ENCODE data around the gene ZGLP1. TPM values are rescaled to one million over a fixed set of nuclear protein-coding genes. Genes with fewer than 3 reads are reported as not detected.

ZGLP1 gene
- total RNA-seq, 2 donors from 2014 or later: 2.5 to 7.3 TPM

GRCh38 chr19:10318807-10319682 is 9.4 kb upstream of the ZGLP1 start:
- Mint-ChIP-seq H3K36me3 (peaks cover 23% of the 10 kb centered on the region), H3K27me3 (no peaks in the 10 kb centered on the region), H3K9me3 (no peaks in the 10 kb centered on the region), H3K4me1 (ENCODE audit: low read depth in 2 of 2) (peaks cover 15 to 20% of the 10 kb centered on the region in 2 donors), H3K4me3 (no peak overlapping the region), H3K27ac (no peak overlapping the region)
- DNase-seq (ENCODE audit: low spot score): no peak
- no peak for ATAC-seq

GRCh38 chr19:10317857-10318462 is 8.3 kb upstream of the ZGLP1 start:
- ATAC-seq (no peak), DNase-seq (ENCODE audit: low spot score) (no peak)
- no peaks in the 10 kb centered on the region for H3K27me3 Mint-ChIP-seq
- H3K27ac Mint-ChIP-seq: no peak overlapping the region
- peaks cover 15 to 20% of the 10 kb centered on the region in 2 donors for H3K4me1 Mint-ChIP-seq (ENCODE audit: low read depth in 2 of 2)
- H3K36me3 Mint-ChIP-seq: peaks cover 23% of the 10 kb centered on the region
- H3K4me3 Mint-ChIP-seq: no peak overlapping the region
- no peaks in the 10 kb centered on the region for H3K9me3 Mint-ChIP-seq

- DNase-seq (ENCODE audit: low spot score) (no peak), ATAC-seq (no peak)
- Mint-ChIP-seq H3K4me3 (no peak overlapping the region), H3K36me3 (peaks cover 23% of the 10 kb centered on the region), H3K27me3 (no peaks in the 10 kb centered on the region), H3K4me1 (ENCODE audit: low read depth in 2 of 2) (peaks cover 15 to 20% of the 10 kb centered on the region in 2 donors), H3K27ac (no peak overlapping the region), H3K9me3 (no peaks in the 10 kb centered on the region)
These were observed 7.6 kb upstream of the ZGLP1 start for GRCh38 chr19:10317045-10317856.

GRCh38 chr19:10316229-10317044 is 6.8 kb upstream of the ZGLP1 start:
- Mint-ChIP-seq H3K4me3 (peak overlapping the region; percentile 95), H3K27me3 (no peaks in the 10 kb centered on the region), H3K36me3 (peaks cover 17% of the 10 kb centered on the region), H3K9me3 (no peaks in the 10 kb centered on the region), H3K27ac (peak overlapping the region; percentile 46 to 76), H3K4me1 (ENCODE audit: low read depth in 2 of 2) (peaks cover 13 to 20% of the 10 kb centered on the region in 2 donors)
- no peak for DNase-seq (ENCODE audit: low spot score)
- peak in 1 of 2 donors; percentile 12 for ATAC-seq

- H3K4me1 Mint-ChIP-seq (ENCODE audit: low read depth in 2 of 2): peaks cover 13 to 20% of the 10 kb centered on the region in 2 donors
- no peaks in the 10 kb centered on the region for H3K27me3 Mint-ChIP-seq
- H3K9me3 Mint-ChIP-seq: no peaks in the 10 kb centered on the region
- peak within 1 kb of the TSS; percentile 46 to 76 for H3K27ac Mint-ChIP-seq
- peak within 1 kb of the TSS; percentile 95 for H3K4me3 Mint-ChIP-seq
- peak; percentile 88 to 90 for ATAC-seq
- DNase-seq (ENCODE audit: low spot score): peak; percentile 84
- peaks cover 17% of the 10 kb centered on the region for H3K36me3 Mint-ChIP-seq
These were observed 6.0 kb upstream of the ZGLP1 start, which contains the start of gene FDX2 for GRCh38 chr19:10315335-10316214. Gene FDX2 (minus strand): TSS chr19:10316015. CDS start chr19:10315996, 19 bp downstream.

- no peak overlapping the region for H3K4me3 Mint-ChIP-seq
These were observed 3.3 kb downstream of the ZGLP1 start for GRCh38 chr19:10306327-10306726.

GRCh38 chr19:10305139-10305806 is 4.3 kb downstream of the ZGLP1 start:
- H3K9me3 Mint-ChIP-seq: no peaks in the 10 kb centered on the region
- H3K36me3 Mint-ChIP-seq: no peaks in the 10 kb centered on the region
- no peak overlapping the region for H3K27ac Mint-ChIP-seq
- H3K4me1 Mint-ChIP-seq (ENCODE audit: low read depth in 2 of 2): no peaks in the 10 kb centered on the region
- no peaks in the 10 kb centered on the region for H3K27me3 Mint-ChIP-seq
- H3K4me3 Mint-ChIP-seq: no peak overlapping the region
- ATAC-seq (no peak), DNase-seq (ENCODE audit: low spot score) (no peak)

More at GRCh38 chr19:10306327-10306726, 3.3 kb downstream of the ZGLP1 start:
- H3K9me3 Mint-ChIP-seq: no peaks in the 10 kb centered on the region
- DNase-seq (ENCODE audit: low spot score) (no peak), ATAC-seq (no peak)
- no peaks in the 10 kb centered on the region for H3K4me1 Mint-ChIP-seq (ENCODE audit: low read depth in 2 of 2)
- H3K36me3 Mint-ChIP-seq: no peaks in the 10 kb centered on the region
- H3K27me3 Mint-ChIP-seq: no peaks in the 10 kb centered on the region
- no peak overlapping the region for H3K27ac Mint-ChIP-seq

GRCh38 chr19:10299545-10300458 is 9.8 kb downstream of the ZGLP1 start:
- Mint-ChIP-seq H3K27me3 (no peaks in the 10 kb centered on the region), H3K27ac (no peak overlapping the region), H3K4me3 (no peak overlapping the region), H3K9me3 (no peaks in the 10 kb centered on the region), H3K4me1 (ENCODE audit: low read depth in 2 of 2) (peaks cover 6 to 11% of the 10 kb centered on the region in 2 donors), H3K36me3 (no peaks in the 10 kb centered on the region)
- no peak for ATAC-seq
- DNase-seq (ENCODE audit: low spot score): no peak

GRCh38 chr19:10295847-10296591 is 13.6 kb downstream of the ZGLP1 start:
- H3K27ac Mint-ChIP-seq: peak overlapping the region in 1 of 2 donors; percentile 82
- H3K27me3 Mint-ChIP-seq: peaks cover 8% of the 10 kb centered on the region in 2 donors
- DNase-seq (ENCODE audit: low spot score) (no peak), ATAC-seq (no peak)
- no peaks in the 10 kb centered on the region for H3K36me3 Mint-ChIP-seq
- H3K4me1 Mint-ChIP-seq (ENCODE audit: low read depth in 2 of 2): peaks cover 29 to 31% of the 10 kb centered on the region in 2 donors
- H3K4me3 Mint-ChIP-seq: peak overlapping the region; percentile 80
- H3K9me3 Mint-ChIP-seq: no peaks in the 10 kb centered on the region

- ATAC-seq: peak; percentile 82 to 84
- Mint-ChIP-seq H3K4me3 (peak overlapping the region; percentile 80), H3K9me3 (no peaks in the 10 kb centered on the region), H3K27me3 (peaks cover 12 to 13% of the 10 kb centered on the region in 2 donors), H3K27ac (peak overlapping the region in 1 of 2 donors; percentile 82), H3K4me1 (ENCODE audit: low read depth in 2 of 2) (peaks cover 35 to 38% of the 10 kb centered on the region in 2 donors), H3K36me3 (no peaks in the 10 kb centered on the region)
- DNase-seq (ENCODE audit: low spot score): peak; percentile 82
These were observed 14.2 kb downstream of the ZGLP1 start for GRCh38 chr19:10295305-10295846.

Measured in natural killer cell treated with Interleukin-12 subunit alpha and Interleukin-12 subunit beta and Interleukin-15 and Interleukin-18, amount 100 ng/mL, for 72 hours (primary cell).